Measurements from ENCODE around the gene TYW1.

DNA sequence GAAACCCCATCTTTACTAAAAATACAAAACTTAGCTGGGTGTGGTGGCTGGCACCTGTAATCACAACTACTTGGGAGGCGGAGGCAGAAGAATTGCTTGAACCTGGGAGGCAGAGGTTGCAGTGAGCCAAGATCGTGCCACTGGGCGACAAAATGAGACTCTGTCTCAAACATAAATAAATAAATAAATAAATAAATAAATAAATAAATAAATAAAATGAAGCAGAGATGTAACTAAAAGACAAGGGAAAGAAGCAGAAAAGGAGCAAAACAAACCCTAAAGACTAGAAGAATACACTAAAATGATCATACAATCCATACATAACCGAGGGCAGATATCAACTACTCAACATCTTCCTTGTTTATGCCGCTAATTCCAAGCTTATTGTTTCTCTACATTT lies 209.8 kb downstream of the TYW1 start:
- TF ChIP-seq USF2 (IDR thresholded peaks at IDR 0.05; ENCODE audit: low read depth, low read length) = no peak
- TF ChIP-seq POLR2A (IDR thresholded peaks at IDR 0.05; ENCODE audit: low read depth, low read length) = no peak
- TF ChIP-seq CTCF (conservative IDR thresholded peaks at IDR 0.05; ENCODE audit: low read depth, low read length) = no peak
- TF ChIP-seq ELK1 (IDR thresholded peaks at IDR 0.05; ENCODE audit: borderline replicate concordance, low read depth, low read length) = no peak
- TF ChIP-seq RAD21 (IDR thresholded peaks at IDR 0.05; ENCODE audit: low read length) = no peak
- no peak for TF ChIP-seq CEBPB (IDR thresholded peaks at IDR 0.05; ENCODE audit: low read depth, low read length)
- no peak for TF ChIP-seq RCOR1 (IDR thresholded peaks at IDR 0.05; ENCODE audit: insufficient replicate concordance, low read length)
- TF ChIP-seq FOS (IDR thresholded peaks at IDR 0.05; ENCODE audit: low read depth, low read length) = no peak
- no peak for TF ChIP-seq MAFK (IDR thresholded peaks at IDR 0.05; ENCODE audit: low read depth, low read length)
- no peak for TF ChIP-seq MXI1 (IDR thresholded peaks at IDR 0.05; ENCODE audit: borderline replicate concordance, low read depth, low read length)
- TF ChIP-seq SMC3 (IDR thresholded peaks at IDR 0.05; ENCODE audit: low read depth, low read length) = no peak
- TF ChIP-seq CHD1 (IDR thresholded peaks at IDR 0.05; ENCODE audit: low read depth, low read length) = no peak
